Stomach (tissue), 9 donors: Measurements from ENCODE around the gene WNT6. TPM values are rescaled to one million over a fixed set of nuclear protein-coding genes. Genes with fewer than 3 reads are reported as not detected.
A peak's percentile ranks its signal among the peaks of the same experiment; 100 is the strongest.

Experiments
- DNase-seq, 2 donors: peaks; one replicate each; pipeline versions ENCODE4 v3.0.0 to v3.0.0-alpha.2; 2013 to 2019
- H3K27ac ChIP-seq, 5 donors: fragments of 200-600 bp in 4 of 5; sonication (generic) in 4 of 5; one replicate each; pipeline ENCODE4 v1.5.1; 2013 to 2019; ENCODE audit warnings: mild to moderate bottlenecking in 1 of 5, moderate library complexity in 1 of 5
- H3K27me3 ChIP-seq, 3 donors: fragments of 200-600 bp; sonication (generic); one replicate each; pipeline ENCODE4 v1.5.1; 2017 to 2019; ENCODE audit warnings: mixed run types in 1 of 3
- H3K36me3 ChIP-seq, 4 donors: fragments of 200-600 bp; sonication (generic); 1 replicate in 3 of 4; 2 replicates in 1 of 4; pipeline ENCODE4 v1.5.1; 2016 to 2019
- H3K4me1 ChIP-seq, 4 donors: fragments of 200-600 bp; sonication (generic); one replicate each; pipeline ENCODE4 v1.5.1; 2016 to 2019
- H3K4me3 ChIP-seq, 4 donors: fragments of 200-600 bp; sonication (generic) in 3 of 4; one replicate each; pipeline ENCODE4 v1.5.1; 2016 to 2019; ENCODE audit warnings: mild to moderate bottlenecking in 1 of 4
- H3K9me3 ChIP-seq, 4 donors: fragments of 200-600 bp; sonication (generic); one replicate each; pipeline ENCODE4 v1.5.1; 2016 to 2019
- CTCF ChIP-seq, 7 experiments: fragments of 450-650 bp in 4 of 7; fragments of 200-600 bp in 3 of 7; sonication (generic) in 3 of 7; IDR thresholded peaks; one replicate each; pipeline ENCODE4 v1.5.1; 2016 to 2019; ENCODE audit warnings: antibody characterized with exemption in 7 of 7, control low read depth in 2 of 7, mild to moderate bottlenecking in 1 of 7
- EP300 ChIP-seq: sonication (generic); formaldehyde crosslinking; IDR thresholded peaks from one replicate; pipeline ENCODE4 v1.6.1; 2017; ENCODE audit warnings: antibody characterized with exemption
- POLR2A ChIP-seq, 4 donors: fragments of 450-650 bp; IDR thresholded peaks; one replicate each; pipeline ENCODE4 v1.6.1; 2016; ENCODE audit warnings: antibody characterized with exemption in 4 of 4, control low read depth in 2 of 4, mild to moderate bottlenecking in 1 of 4, moderate library complexity in 1 of 4
- POLR2AphosphoS5 ChIP-seq, 3 donors: sonication (generic); formaldehyde crosslinking; IDR thresholded peaks; one replicate each; pipeline ENCODE4 v1.6.1; 2016; ENCODE audit warnings: antibody characterized with exemption in 3 of 3
- WGBS, 5 donors: extraction: QIAGEN DNeasy Blood & Tissue Kit in 3 of 5; methylation state at CpG; one replicate each; pipeline versions ENCODE4 v1.1.5 to v1.1.7; 2013 to 2018; 5-methylcytosine and 5-hydroxymethylcytosine counted together
- intact Hi-C: fragments of 100-400 bp; cut with DNase I; formaldehyde crosslinking; loops from one replicate; pipeline ENCODE4 v1.15.1; 2023; ENCODE audit warnings: low total_unique reads
- polyA plus RNA-seq, 3 donors: library from polyadenylated mRNA; stranded (reverse); fragments of 200-250 nt; gene quantifications; one replicate each; pipeline ENCODE4 v1.2.3, GENCODE V29; 2013
- total RNA-seq, 5 donors: library from RNA; depleted of rRNA; stranded (reverse); fragments of >200 nt; gene quantifications; one replicate each; pipeline versions ENCODE4 v1.1.0 to v1.2.3, GENCODE V29; 2014 to 2016
- donor health status: healthy with polysubstance abuse.
- donor health status: Bipolar disorder and iron deficiency.
- donor health status: healthy.

WNT6 gene
- total and polyA plus RNA-seq, 8 donors: 0.25 to 3.3 (median 1.8) TPM; not detected in 3

- Histone ChIP-seq H3K9me3 (no peaks in the 10 kb centered on the region), H3K27ac (no peak overlapping the region), H3K4me1 (peaks cover 6 to 11% (median 9%) of the 10 kb centered on the region in 4 donors), H3K36me3 (no peaks in the 10 kb centered on the region), H3K4me3 (no peak overlapping the region), H3K27me3 (peaks cover 4 to 100% (median 50%) of the 10 kb centered on the region in 3 donors)
- WGBS, 5 donors: 53 to 68% (median 55%) methylated on average over 4 of the region's 4 CpGs
- TF ChIP-seq POLR2AphosphoS5 (IDR thresholded peaks at IDR 0.05): no peak
- TF ChIP-seq CTCF (IDR thresholded peaks at IDR 0.05): no peak
- TF ChIP-seq EP300: no peak
- no peak for DNase-seq
- intact Hi-C loops: no loop called here
Measured at GRCh38 chr2:218865396-218865795, 5.8 kb downstream of the WNT6 start.

DNA sequence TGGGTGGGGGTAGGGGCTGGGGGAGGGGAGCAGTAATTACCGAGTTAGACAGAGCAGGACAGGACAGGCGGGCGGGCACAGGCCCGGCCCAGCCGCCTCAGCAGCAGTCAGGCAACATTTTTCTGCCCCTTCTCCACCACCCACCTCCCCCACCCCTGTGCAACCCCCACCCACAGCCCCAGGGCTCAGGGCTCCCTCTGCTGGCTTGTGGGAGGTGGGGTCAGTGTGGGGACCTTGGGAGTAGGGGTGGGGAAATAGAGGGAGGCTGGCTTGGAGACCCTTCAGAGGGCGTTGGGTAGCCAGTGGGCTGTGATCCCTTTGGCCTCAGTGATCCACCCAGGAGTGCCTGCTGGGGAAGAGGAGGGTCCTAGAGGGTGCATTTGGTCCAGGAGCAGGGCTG is 6.4 kb downstream of the WNT6 start:
- no peak overlapping the region for H3K4me3 ChIP-seq
- H3K36me3 ChIP-seq: no peaks in the 10 kb centered on the region
- no peak overlapping the region for H3K27ac ChIP-seq
- intact Hi-C loops: no loop called here
- no peaks in the 10 kb centered on the region for H3K9me3 ChIP-seq
- TF ChIP-seq POLR2A (IDR thresholded peaks at IDR 0.05) (no peak), EP300 (no peak), POLR2AphosphoS5 (IDR thresholded peaks at IDR 0.05) (no peak), CTCF (IDR thresholded peaks at IDR 0.05) (no peak)
- WGBS, 5 donors: 53 to 70% (median 64%) methylated on average over 4 to 6 of the region's 6 CpGs
- peaks cover 4 to 9% (median 5%) of the 10 kb centered on the region in 4 donors for H3K4me1 ChIP-seq
- peaks cover 4 to 100% (median 50%) of the 10 kb centered on the region in 3 donors for H3K27me3 ChIP-seq
- no peak for DNase-seq

- Histone ChIP-seq H3K4me1 (peaks cover 8 to 22% (median 19%) of the 10 kb centered on the region in 4 donors), H3K4me3 (no peak overlapping the region), H3K36me3 (no peaks in the 10 kb centered on the region), H3K27me3 (peaks cover 17 to 100% (median 50%) of the 10 kb centered on the region in 3 donors), H3K9me3 (no peaks in the 10 kb centered on the region), H3K27ac (no peak overlapping the region)
- TF ChIP-seq EP300: no peak
- no peak for TF ChIP-seq CTCF (IDR thresholded peaks at IDR 0.05)
- TF ChIP-seq POLR2A (IDR thresholded peaks at IDR 0.05): no peak
- no peak for TF ChIP-seq POLR2AphosphoS5 (IDR thresholded peaks at IDR 0.05)
- 30 to 52% (median 44%) methylated on average over 6 of the region's 6 CpGs for WGBS, 5 donors
- intact Hi-C loops: no loop called here
- peak in 1 of 2 donors; percentile 48 for DNase-seq
Measured at GRCh38 chr2:218867900-218868299, 8.3 kb downstream of the WNT6 start.

DNA sequence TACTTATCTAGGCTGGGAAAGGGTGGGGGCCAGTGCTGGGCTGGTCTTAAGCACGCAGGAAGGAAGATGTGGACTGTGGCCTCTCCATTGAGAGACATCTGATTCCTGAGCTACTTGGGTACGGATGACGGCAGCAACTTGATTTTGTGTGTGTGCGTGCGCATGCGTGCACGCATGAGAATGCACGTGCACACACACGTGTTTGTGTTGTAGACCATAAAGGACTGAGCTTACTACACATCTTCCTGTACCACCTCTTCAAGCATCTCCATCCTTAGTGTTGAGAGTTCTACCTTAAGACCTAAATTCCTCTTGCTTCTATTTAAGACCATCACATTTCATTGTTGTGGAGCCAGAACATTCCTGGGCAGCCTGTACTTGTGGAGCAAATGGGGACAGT is 9.5 kb downstream of the WNT6 start:
- intact Hi-C loops: no loop called here

More for the DNA sequence above, 9.5 kb downstream of the WNT6 start:
- no peak for DNase-seq
- Histone ChIP-seq H3K4me3 (no peak overlapping the region), H3K4me1 (peaks cover 15 to 33% (median 29%) of the 10 kb centered on the region in 4 donors), H3K27ac (no peak overlapping the region), H3K9me3 (no peaks in the 10 kb centered on the region), H3K36me3 (no peaks in the 10 kb centered on the region), H3K27me3 (peaks cover 27 to 100% (median 55%) of the 10 kb centered on the region in 3 donors)
- WGBS, 5 donors: 79 to 91% (median 84%) methylated on average over 9 of the region's 9 CpGs
- no peak for TF ChIP-seq CTCF (IDR thresholded peaks at IDR 0.05)
- TF ChIP-seq EP300: no peak
- no peak for TF ChIP-seq POLR2AphosphoS5 (IDR thresholded peaks at IDR 0.05)
- TF ChIP-seq POLR2A (IDR thresholded peaks at IDR 0.05): no peak
